Liver (tissue), 9 donors: ENCODE data around the gene BMPER. TPM values are rescaled to one million over a fixed set of nuclear protein-coding genes. Genes with fewer than 3 reads are reported as not detected.

Experiments
- DNase-seq: peaks from one replicate; pipeline ENCODE4 v3.0.0-alpha.2; 2017; ENCODE audit warnings: low spot score
- H3K27ac ChIP-seq, 2 donors: one replicate each; pipeline ENCODE4 v1.7.0; 2013; ENCODE audit warnings: inconsistent platforms in 2 of 2, low read length in 2 of 2, control low read depth in 1 of 2, low read depth in 1 of 2, mild to moderate bottlenecking in 1 of 2
- H3K27me3 ChIP-seq, 4 donors: one replicate each; pipeline versions ENCODE4 v1.6.1 to v1.7.0; 2013; ENCODE audit warnings: low read length in 3 of 4, inconsistent platforms in 1 of 4, mild to moderate bottlenecking in 1 of 4, moderate library complexity in 1 of 4; ENCODE audit not compliant: control insufficient read depth in 4 of 4, insufficient read depth in 4 of 4
- H3K36me3 ChIP-seq, 4 donors: one replicate each; pipeline versions ENCODE4 v1.6.1 to v1.7.0; 2013; ENCODE audit warnings: low read length in 3 of 4, mild to moderate bottlenecking in 3 of 4, low read depth in 1 of 4, moderate library complexity in 1 of 4; ENCODE audit not compliant: control insufficient read depth in 4 of 4, insufficient read depth in 3 of 4
- H3K4me1 ChIP-seq, 4 donors: one replicate each; pipeline versions ENCODE4 v1.6.1 to v1.7.0; 2013; ENCODE audit warnings: low read length in 3 of 4, mild to moderate bottlenecking in 3 of 4, moderate library complexity in 1 of 4; ENCODE audit not compliant: control insufficient read depth in 4 of 4, insufficient read depth in 4 of 4
- H3K4me3 ChIP-seq, 3 donors: one replicate each; pipeline versions ENCODE4 v1.6.1 to v1.7.0; 2013; ENCODE audit warnings: low read length in 3 of 3, control low read depth in 1 of 3, low read depth in 1 of 3, mild to moderate bottlenecking in 1 of 3
- H3K9ac ChIP-seq, 2 donors: one replicate each; pipeline ENCODE4 v1.7.0; 2013; ENCODE audit warnings: low read length in 2 of 2, mild to moderate bottlenecking in 2 of 2, moderate library complexity in 2 of 2, control low read depth in 1 of 2, low read depth in 1 of 2
- H3K9me3 ChIP-seq, 4 donors: one replicate each; pipeline versions ENCODE4 v1.6.1 to v1.7.0; 2013; ENCODE audit warnings: low read length in 3 of 4; ENCODE audit not compliant: control insufficient read depth in 4 of 4
- EGR1 ChIP-seq, 2 donors: IDR thresholded peaks; 2 replicates each; pipeline ENCODE4 v1.6.1; 2016 to 2018; ENCODE audit warnings: antibody characterized with exemption in 2 of 2, low read depth in 2 of 2
- FOXA1 ChIP-seq: IDR thresholded peaks from 2 replicates; pipeline ENCODE4 v1.6.1; 2016; ENCODE audit warnings: antibody characterized with exemption
- FOXA2 ChIP-seq: IDR thresholded peaks from 2 replicates; pipeline ENCODE4 v1.6.1; 2016; ENCODE audit warnings: antibody characterized with exemption
- GABPA ChIP-seq, 2 donors: IDR thresholded peaks in 1 of 2; conservative IDR thresholded peaks in 1 of 2; 2 replicates each; pipeline ENCODE4 v1.6.1; 2016; ENCODE audit warnings: antibody characterized with exemption in 2 of 2, mild to moderate bottlenecking in 1 of 2, moderate library complexity in 1 of 2
- HNF4A ChIP-seq, 2 donors: conservative IDR thresholded peaks; 2 replicates each; pipeline ENCODE4 v1.6.1; 2016; ENCODE audit warnings: antibody characterized with exemption in 2 of 2, mild to moderate bottlenecking in 2 of 2
- HNF4G ChIP-seq: IDR thresholded peaks from 2 replicates; pipeline ENCODE4 v1.6.1; 2016; ENCODE audit warnings: antibody characterized with exemption
- JUND ChIP-seq, 2 donors: IDR thresholded peaks; 2 replicates each; pipeline ENCODE4 v1.6.1; 2016; ENCODE audit warnings: antibody characterized with exemption in 2 of 2
- NR2F2 ChIP-seq: IDR thresholded peaks from 2 replicates; pipeline ENCODE4 v1.6.1; 2016; ENCODE audit warnings: antibody characterized with exemption
- RAD21 ChIP-seq, 2 donors: IDR thresholded peaks; 2 replicates each; pipeline ENCODE4 v1.6.1; 2016; ENCODE audit warnings: antibody characterized with exemption in 2 of 2, mild to moderate bottlenecking in 2 of 2
- RXRA ChIP-seq, 2 donors: IDR thresholded peaks; 2 replicates each; pipeline ENCODE4 v1.6.1; 2017 to 2018; ENCODE audit warnings: antibody characterized with exemption in 2 of 2, mild to moderate bottlenecking in 1 of 2
- SP1 ChIP-seq: IDR thresholded peaks from 2 replicates; pipeline ENCODE4 v1.6.1; 2018; ENCODE audit warnings: antibody characterized with exemption, mild to moderate bottlenecking
- TAF1 ChIP-seq: conservative IDR thresholded peaks from 2 replicates; pipeline ENCODE4 v1.6.1; 2016; ENCODE audit warnings: antibody characterized with exemption, mild to moderate bottlenecking
- YY1 ChIP-seq: IDR thresholded peaks from 2 replicates; pipeline ENCODE4 v1.6.1; 2016; ENCODE audit warnings: antibody characterized with exemption, mild to moderate bottlenecking
- WGBS: extraction: QIAGEN DNeasy Blood & Tissue Kit; methylation state at CpG from one replicate; pipeline ENCODE4 v1.1.7; 2013; 5-methylcytosine and 5-hydroxymethylcytosine counted together
- polyA plus RNA-seq, 2 donors: library from polyadenylated mRNA; stranded (reverse) in 1 of 2; unstranded in 1 of 2; fragments of 200-250 nt in 1 of 2; fragments of >200 nt in 1 of 2; fragmentation: Nextera tagmentation in 1 of 2; extraction: Ambion mirVana in 1 of 2; gene quantifications; one replicate each; pipeline versions ENCODE4 v1.2.1 to v1.2.3, GENCODE V29; 2013 to 2015
- total RNA-seq, 2 donors: library from RNA; depleted of rRNA; stranded (reverse); fragments of >200 nt; gene quantifications; one replicate each; pipeline ENCODE4 v1.2.3, GENCODE V29; 2014
- TF ChIP-seq, protein P1 (sequence below): fragments of 150-350 bp; IDR thresholded peaks from 2 replicates; pipeline ENCODE4 v1.5.1; 2017; ENCODE audit warnings: improper control_type of control experiment, low read depth, low read length; ENCODE audit not compliant: missing input control
- TF ChIP-seq, protein P2 (sequence below): IDR thresholded peaks from 2 replicates; pipeline ENCODE4 v1.6.1; 2016; ENCODE audit warnings: antibody characterized with exemption, mild to moderate bottlenecking
- TF ChIP-seq, protein P3 (sequence below): IDR thresholded peaks from 2 replicates; pipeline ENCODE4 v1.6.1; 2016; ENCODE audit warnings: antibody characterized with exemption
- TF ChIP-seq, protein P4 (sequence below): IDR thresholded peaks from 2 replicates; pipeline ENCODE4 v1.6.1; 2016; ENCODE audit warnings: antibody characterized with exemption
- TF ChIP-seq, protein P5 (sequence below): IDR thresholded peaks from 2 replicates; pipeline ENCODE4 v1.6.1; 2016; ENCODE audit warnings: antibody characterized with exemption
- donor health status: healthy.
- donor health status: healthy.
- donor health status: healthy.
- donor health status: healthy.
- donor health status: healthy.

BMPER gene
- total and polyA plus RNA-seq, 4 donors = 4.0 to 8.5 (median 6.2) TPM

DNA sequence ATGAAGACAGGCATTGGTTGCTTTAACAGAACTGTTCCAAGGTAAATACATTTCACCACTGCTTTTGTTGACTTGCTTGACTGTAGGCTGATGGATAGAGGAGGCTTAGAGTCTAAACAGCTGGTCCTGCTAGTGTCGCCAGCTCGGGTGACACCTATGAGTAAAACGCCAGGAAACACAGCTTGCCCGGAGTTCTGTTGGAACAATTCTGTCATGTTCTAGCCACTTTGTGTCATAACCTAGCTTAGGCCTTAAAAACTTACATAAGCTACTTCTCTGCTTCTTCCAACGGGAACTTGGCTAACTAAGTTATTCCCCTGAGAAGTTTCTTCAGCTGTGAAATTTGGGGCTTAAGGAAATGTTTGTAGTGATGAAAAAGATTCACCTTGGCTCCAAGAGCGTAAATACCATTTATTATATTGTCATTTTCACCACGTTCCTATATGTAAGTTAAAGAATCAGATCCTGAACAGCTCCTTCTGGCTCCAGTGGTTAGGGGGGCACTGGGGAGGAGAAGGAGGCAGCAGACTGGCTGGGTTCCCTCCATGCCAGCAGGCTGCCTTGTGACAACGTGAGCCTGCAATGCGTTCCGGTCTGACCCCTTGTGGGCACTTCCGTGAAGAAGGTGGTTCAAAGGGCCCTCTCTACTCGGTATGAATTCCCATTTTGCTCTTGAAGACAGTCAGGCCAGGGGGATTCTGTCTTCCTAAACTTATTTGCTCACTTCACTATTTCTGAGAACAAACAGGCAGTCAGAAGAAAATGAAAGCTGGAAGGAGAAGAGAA lies 253.2 kb downstream of the BMPER start:
- Histone ChIP-seq H3K27me3 (no peaks in the 10 kb centered on the region), H3K4me1 (peaks cover 0 to 6% (median 1%) of the 10 kb centered on the region in 4 donors), H3K9ac (no peak overlapping the region), H3K27ac (no peak overlapping the region), H3K36me3 (no peaks in the 10 kb centered on the region), H3K4me3 (no peak overlapping the region), H3K9me3 (no peaks in the 10 kb centered on the region)
- TF ChIP-seq HNF4A (conservative IDR thresholded peaks at IDR 0.05) = peak in 1 of 2 donors; percentile 65
- peak; percentile 29 for TF ChIP-seq YY1
- peak; percentile 74 for TF ChIP-seq FOXA1
- TF ChIP-seq HNF4G = no peak
- TF ChIP-seq JUND (IDR thresholded peaks at IDR 0.05) = peak in 1 of 2 donors; percentile 37
- TF ChIP-seq, protein P1, sequence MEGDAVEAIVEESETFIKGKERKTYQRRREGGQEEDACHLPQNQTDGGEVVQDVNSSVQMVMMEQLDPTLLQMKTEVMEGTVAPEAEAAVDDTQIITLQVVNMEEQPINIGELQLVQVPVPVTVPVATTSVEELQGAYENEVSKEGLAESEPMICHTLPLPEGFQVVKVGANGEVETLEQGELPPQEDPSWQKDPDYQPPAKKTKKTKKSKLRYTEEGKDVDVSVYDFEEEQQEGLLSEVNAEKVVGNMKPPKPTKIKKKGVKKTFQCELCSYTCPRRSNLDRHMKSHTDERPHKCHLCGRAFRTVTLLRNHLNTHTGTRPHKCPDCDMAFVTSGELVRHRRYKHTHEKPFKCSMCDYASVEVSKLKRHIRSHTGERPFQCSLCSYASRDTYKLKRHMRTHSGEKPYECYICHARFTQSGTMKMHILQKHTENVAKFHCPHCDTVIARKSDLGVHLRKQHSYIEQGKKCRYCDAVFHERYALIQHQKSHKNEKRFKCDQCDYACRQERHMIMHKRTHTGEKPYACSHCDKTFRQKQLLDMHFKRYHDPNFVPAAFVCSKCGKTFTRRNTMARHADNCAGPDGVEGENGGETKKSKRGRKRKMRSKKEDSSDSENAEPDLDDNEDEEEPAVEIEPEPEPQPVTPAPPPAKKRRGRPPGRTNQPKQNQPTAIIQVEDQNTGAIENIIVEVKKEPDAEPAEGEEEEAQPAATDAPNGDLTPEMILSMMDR = no peak
- no peak for TF ChIP-seq RAD21 (IDR thresholded peaks at IDR 0.05)
- no peak for TF ChIP-seq NR2F2
- TF ChIP-seq GABPA (IDR thresholded peaks at IDR 0.05 in 1 of 2, conservative IDR thresholded peaks at IDR 0.05 in 1 of 2) = no peak
- TF ChIP-seq, protein P2, sequence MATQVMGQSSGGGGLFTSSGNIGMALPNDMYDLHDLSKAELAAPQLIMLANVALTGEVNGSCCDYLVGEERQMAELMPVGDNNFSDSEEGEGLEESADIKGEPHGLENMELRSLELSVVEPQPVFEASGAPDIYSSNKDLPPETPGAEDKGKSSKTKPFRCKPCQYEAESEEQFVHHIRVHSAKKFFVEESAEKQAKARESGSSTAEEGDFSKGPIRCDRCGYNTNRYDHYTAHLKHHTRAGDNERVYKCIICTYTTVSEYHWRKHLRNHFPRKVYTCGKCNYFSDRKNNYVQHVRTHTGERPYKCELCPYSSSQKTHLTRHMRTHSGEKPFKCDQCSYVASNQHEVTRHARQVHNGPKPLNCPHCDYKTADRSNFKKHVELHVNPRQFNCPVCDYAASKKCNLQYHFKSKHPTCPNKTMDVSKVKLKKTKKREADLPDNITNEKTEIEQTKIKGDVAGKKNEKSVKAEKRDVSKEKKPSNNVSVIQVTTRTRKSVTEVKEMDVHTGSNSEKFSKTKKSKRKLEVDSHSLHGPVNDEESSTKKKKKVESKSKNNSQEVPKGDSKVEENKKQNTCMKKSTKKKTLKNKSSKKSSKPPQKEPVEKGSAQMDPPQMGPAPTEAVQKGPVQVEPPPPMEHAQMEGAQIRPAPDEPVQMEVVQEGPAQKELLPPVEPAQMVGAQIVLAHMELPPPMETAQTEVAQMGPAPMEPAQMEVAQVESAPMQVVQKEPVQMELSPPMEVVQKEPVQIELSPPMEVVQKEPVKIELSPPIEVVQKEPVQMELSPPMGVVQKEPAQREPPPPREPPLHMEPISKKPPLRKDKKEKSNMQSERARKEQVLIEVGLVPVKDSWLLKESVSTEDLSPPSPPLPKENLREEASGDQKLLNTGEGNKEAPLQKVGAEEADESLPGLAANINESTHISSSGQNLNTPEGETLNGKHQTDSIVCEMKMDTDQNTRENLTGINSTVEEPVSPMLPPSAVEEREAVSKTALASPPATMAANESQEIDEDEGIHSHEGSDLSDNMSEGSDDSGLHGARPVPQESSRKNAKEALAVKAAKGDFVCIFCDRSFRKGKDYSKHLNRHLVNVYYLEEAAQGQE = no peak
- TF ChIP-seq, protein P3, sequence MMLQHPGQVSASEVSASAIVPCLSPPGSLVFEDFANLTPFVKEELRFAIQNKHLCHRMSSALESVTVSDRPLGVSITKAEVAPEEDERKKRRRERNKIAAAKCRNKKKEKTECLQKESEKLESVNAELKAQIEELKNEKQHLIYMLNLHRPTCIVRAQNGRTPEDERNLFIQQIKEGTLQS = no peak
- TF ChIP-seq, protein P4, sequence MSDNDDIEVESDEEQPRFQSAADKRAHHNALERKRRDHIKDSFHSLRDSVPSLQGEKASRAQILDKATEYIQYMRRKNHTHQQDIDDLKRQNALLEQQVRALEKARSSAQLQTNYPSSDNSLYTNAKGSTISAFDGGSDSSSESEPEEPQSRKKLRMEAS = peak; percentile 32
- no peak for TF ChIP-seq TAF1
- TF ChIP-seq EGR1 (IDR thresholded peaks at IDR 0.05; ENCODE audit: low read depth in 2 of 2) = no peak
- TF ChIP-seq, protein P5, sequence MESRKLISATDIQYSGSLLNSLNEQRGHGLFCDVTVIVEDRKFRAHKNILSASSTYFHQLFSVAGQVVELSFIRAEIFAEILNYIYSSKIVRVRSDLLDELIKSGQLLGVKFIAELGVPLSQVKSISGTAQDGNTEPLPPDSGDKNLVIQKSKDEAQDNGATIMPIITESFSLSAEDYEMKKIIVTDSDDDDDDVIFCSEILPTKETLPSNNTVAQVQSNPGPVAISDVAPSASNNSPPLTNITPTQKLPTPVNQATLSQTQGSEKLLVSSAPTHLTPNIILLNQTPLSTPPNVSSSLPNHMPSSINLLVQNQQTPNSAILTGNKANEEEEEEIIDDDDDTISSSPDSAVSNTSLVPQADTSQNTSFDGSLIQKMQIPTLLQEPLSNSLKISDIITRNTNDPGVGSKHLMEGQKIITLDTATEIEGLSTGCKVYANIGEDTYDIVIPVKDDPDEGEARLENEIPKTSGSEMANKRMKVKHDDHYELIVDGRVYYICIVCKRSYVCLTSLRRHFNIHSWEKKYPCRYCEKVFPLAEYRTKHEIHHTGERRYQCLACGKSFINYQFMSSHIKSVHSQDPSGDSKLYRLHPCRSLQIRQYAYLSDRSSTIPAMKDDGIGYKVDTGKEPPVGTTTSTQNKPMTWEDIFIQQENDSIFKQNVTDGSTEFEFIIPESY = no peak
- peak in 1 of 2 donors; percentile 48 for TF ChIP-seq RXRA (IDR thresholded peaks at IDR 0.05)
- TF ChIP-seq FOXA2 = peak; percentile 87
- TF ChIP-seq SP1 = no peak
- 54% methylated on average over 12 of the region's 12 CpGs for WGBS
- no peak for DNase-seq
